HepG2 (cell line): ENCODE measurements around the gene SCP2D1. TPM values are rescaled to one million over a fixed set of nuclear protein-coding genes. Genes with fewer than 3 reads are reported as not detected.

ENCODE experiments used
- AGO1 ChIP-seq: fragments of 200-400 bp; formaldehyde crosslinking; IDR thresholded peaks from 2 replicates; pipeline ENCODE4 v1.6.1; 2017; ENCODE audit warnings: mild to moderate bottlenecking, low read depth, low read length, moderate library complexity; ENCODE audit not compliant: poor library complexity, severe bottlenecking
- BORCS8-MEF2B ChIP-seq: sonication (generic); formaldehyde crosslinking; IDR thresholded peaks from 2 replicates; pipeline ENCODE4 v1.8.0; 2022; ENCODE audit warnings: mild to moderate bottlenecking, missing genetic modification reagents
- CENPX ChIP-seq: sonication (generic); formaldehyde crosslinking; IDR thresholded peaks from 2 replicates; pipeline ENCODE4 v1.9.0; 2021; ENCODE audit warnings: mild to moderate bottlenecking, missing genetic modification reagents, moderate library complexity
- GATA4 ChIP-seq: sonication (generic); IDR thresholded peaks from 2 replicates; pipeline ENCODE4 v1.6.1; 2016; ENCODE audit warnings: antibody characterized with exemption, low read depth, borderline replicate concordance
- HES4 ChIP-seq: sonication (generic); formaldehyde crosslinking; IDR thresholded peaks from 2 replicates; pipeline ENCODE4 v1.9.0; 2021; ENCODE audit warnings: mild to moderate bottlenecking, missing genetic modification reagents, borderline replicate concordance
- HMG20A ChIP-seq: IDR thresholded peaks from 2 replicates; pipeline ENCODE4 v1.6.1; 2016; ENCODE audit warnings: borderline replicate concordance
- HMGA1 ChIP-seq: sonication (generic); formaldehyde crosslinking; conservative IDR thresholded peaks from 2 replicates; pipeline ENCODE4 v1.4.0; 2020; ENCODE audit warnings: missing genetic modification reagents
- HNRNPK ChIP-seq: fragments of 200-400 bp; formaldehyde crosslinking; IDR thresholded peaks from 2 replicates; pipeline ENCODE4 v1.6.1; 2018; ENCODE audit warnings: low read length, low read depth, moderate library complexity, mild to moderate bottlenecking; ENCODE audit not compliant: poor library complexity, severe bottlenecking
- IRF2 ChIP-seq: IDR thresholded peaks from 2 replicates; pipeline ENCODE4 v1.6.1; 2018; ENCODE audit warnings: missing genetic modification reagents, missing compliant biosample characterization
- KLF12 ChIP-seq: sonication (generic); formaldehyde crosslinking; IDR thresholded peaks from 2 replicates; pipeline ENCODE4 v1.4.0; 2020; ENCODE audit warnings: missing genetic modification reagents, borderline replicate concordance
- MAFG ChIP-seq: sonication (generic); formaldehyde crosslinking; IDR thresholded peaks from 2 replicates; pipeline ENCODE4 v1.5.1; 2020; ENCODE audit warnings: mild to moderate bottlenecking, missing genetic modification reagents
- MZF1 ChIP-seq: sonication (generic); formaldehyde crosslinking; IDR thresholded peaks from 2 replicates; pipeline ENCODE4 v1.8.1; 2023; ENCODE audit warnings: mild to moderate bottlenecking, missing genetic modification reagents, borderline replicate concordance
- NR1H2 ChIP-seq: sonication (generic); formaldehyde crosslinking; IDR thresholded peaks from 2 replicates; pipeline ENCODE4 v1.8.1; 2022; ENCODE audit warnings: low read depth, missing genetic modification reagents, borderline replicate concordance
- NR2F2 ChIP-seq: IDR thresholded peaks from 2 replicates; pipeline ENCODE4 v1.6.1; 2012; ENCODE audit warnings: low read depth, inconsistent platforms, borderline replicate concordance
- PRMT3 ChIP-seq: sonication (generic); formaldehyde crosslinking; IDR thresholded peaks from 2 replicates; pipeline ENCODE4 v1.8.1; 2022; ENCODE audit warnings: low read depth, mild to moderate bottlenecking, moderate library complexity, missing genetic modification reagents, borderline replicate concordance
- RBFOX2 ChIP-seq: fragments of 200-400 bp; formaldehyde crosslinking; IDR thresholded peaks from 2 replicates; pipeline ENCODE4 v1.6.1; 2017; ENCODE audit warnings: low read depth, mild to moderate bottlenecking, low read length
- SMC3 ChIP-seq: IDR thresholded peaks from 2 replicates; pipeline ENCODE4 v1.6.1; 2011; ENCODE audit warnings: low read length, improper control_type of control experiment
- SNAPC2 ChIP-seq: sonication (generic); formaldehyde crosslinking; IDR thresholded peaks from 2 replicates; pipeline ENCODE4 v1.8.1; 2022; ENCODE audit warnings: mild to moderate bottlenecking, missing genetic modification reagents
- ZMAT3 ChIP-seq: sonication (generic); formaldehyde crosslinking; conservative IDR thresholded peaks from 2 replicates; pipeline ENCODE4 v1.7.0; 2021; ENCODE audit warnings: missing genetic modification reagents
- ZNF30 ChIP-seq: sonication (generic); formaldehyde crosslinking; IDR thresholded peaks from 2 replicates; pipeline ENCODE4 v1.5.0; 2020; ENCODE audit warnings: mild to moderate bottlenecking, missing genetic modification reagents
- ZNF343 ChIP-seq: sonication (generic); formaldehyde crosslinking; IDR thresholded peaks from 2 replicates; pipeline ENCODE4 v1.4.0; 2020; ENCODE audit warnings: mild to moderate bottlenecking, missing genetic modification reagents
- ZNF446 ChIP-seq: sonication (generic); formaldehyde crosslinking; IDR thresholded peaks from 2 replicates; pipeline ENCODE4 v1.5.0; 2020; ENCODE audit warnings: mild to moderate bottlenecking, missing genetic modification reagents
- ZNF512 ChIP-seq: sonication (generic); formaldehyde crosslinking; IDR thresholded peaks from 2 replicates; pipeline ENCODE4 v1.4.0; 2020; ENCODE audit warnings: mild to moderate bottlenecking, missing genetic modification reagents
- ZSCAN30 ChIP-seq: sonication (generic); formaldehyde crosslinking; IDR thresholded peaks from 2 replicates; pipeline ENCODE4 v1.5.0; 2020; ENCODE audit warnings: mild to moderate bottlenecking, missing genetic modification reagents
- ZXDC ChIP-seq: sonication (generic); formaldehyde crosslinking; IDR thresholded peaks from 2 replicates; pipeline ENCODE4 v1.5.0; 2020; ENCODE audit warnings: mild to moderate bottlenecking, missing genetic modification reagents
- polyA plus RNA-seq, 8 experiments: library from polyadenylated mRNA; depleted of rRNA in 3 of 8; stranded (reverse) in 7 of 8; unstranded in 1 of 8; fragments of >200 nt; fragmentation: Illumina TruSeq in 4 of 8; extraction: Trizol in 4 of 8; gene quantifications; 2 replicates each; pipeline versions ENCODE4 v1.2.1 to v1.2.3, GENCODE V29; 2011 to 2016; ENCODE audit warnings: low read depth in 4 of 8, missing spikeins in 1 of 8, mixed read lengths in 1 of 8; ENCODE audit not compliant: insufficient read depth in 1 of 8
- total RNA-seq, 5 experiments: library from RNA; depleted of rRNA; stranded (reverse); fragments of >200 nt; fragmentation: Illumina TruSeq; extraction: Trizol; gene quantifications; 2 replicates each; pipeline ENCODE4 v1.2.3, GENCODE V29; 2016; ENCODE audit warnings: low read depth in 1 of 5
- TF ChIP-seq, protein P1 (sequence below): sonication (generic); formaldehyde crosslinking; IDR thresholded peaks from 2 replicates; pipeline ENCODE4 v1.8.1; 2023; ENCODE audit warnings: mild to moderate bottlenecking, missing genetic modification reagents

Gene SCP2D1
- total and polyA plus RNA-seq, 2 of the 13 experiments (the other 11 are each of a cell fraction or from before 2014, with no cell fraction given) = not detected

GRCh38 chr20:18793625-18794427 is 19.8 kb upstream of the SCP2D1 start (continued):
- TF ChIP-seq ZNF512 (0 out of 2 replicates have a peak, but pooled peaks have one; percentile 17), SNAPC2 (CRISPR knock-in tag) (peak; percentile 51; the same call in 1 of the 2 replicates), CENPX (CRISPR knock-in tag) (no peak), MAFG (CRISPR knock-in tag) (no peak), GATA4 (0 out of 2 replicates have a peak, but pooled peaks have one; percentile 26), NR2F2 (no peak; the same call in 1 of the 2 replicates), IRF2 (CRISPR knock-in tag) (peak; percentile 99), ZNF446 (CRISPR knock-in tag) (no peak), AGO1 (no peak), ZMAT3 (CRISPR knock-in tag) (0 out of 2 replicates have a peak, but pooled peaks have one; percentile 52), KLF12 (CRISPR knock-in tag) (peak; percentile 89; the same call in 1 of the 2 replicates), ZNF30 (no peak), NR1H2 (CRISPR knock-in tag) (no peak), RBFOX2 (peak; percentile 78), ZXDC (CRISPR knock-in tag) (peak; percentile 51; the same call in 1 of the 2 replicates), MZF1 (CRISPR knock-in tag) (peak; percentile 81; the same call in 1 of the 2 replicates), ZSCAN30 (CRISPR knock-in tag) (no peak), PRMT3 (no peak), SMC3 (no peak), ZNF343 (CRISPR knock-in tag) (0 out of 2 replicates have a peak, but pooled peaks have one; percentile 53), HES4 (no peak), HNRNPK (no peak), HMGA1 (no peak), BORCS8-MEF2B (CRISPR knock-in tag) (peak; percentile 82; the same call in 1 of the 2 replicates), HMG20A (CRISPR knock-in tag) (no peak)
- TF ChIP-seq, protein P1, sequence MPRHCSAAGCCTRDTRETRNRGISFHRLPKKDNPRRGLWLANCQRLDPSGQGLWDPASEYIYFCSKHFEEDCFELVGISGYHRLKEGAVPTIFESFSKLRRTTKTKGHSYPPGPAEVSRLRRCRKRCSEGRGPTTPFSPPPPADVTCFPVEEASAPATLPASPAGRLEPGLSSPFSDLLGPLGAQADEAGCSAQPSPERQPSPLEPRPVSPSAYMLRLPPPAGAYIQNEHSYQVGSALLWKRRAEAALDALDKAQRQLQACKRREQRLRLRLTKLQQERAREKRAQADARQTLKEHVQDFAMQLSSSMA (CRISPR knock-in tag) = peak; percentile 85; the same call in 1 of the 2 replicates
